D721Med (cell line): ENCODE results near the gene GMNN.

Source experiments
- DNase-seq: peaks from one replicate; pipeline ENCODE4 v3.0.0; 2011; ENCODE audit warnings: low spot score; ENCODE audit not compliant: insufficient read length
- FAIRE-seq: peaks from 2 replicates; lab custom pipeline; 2011; peaks lifted over from hg19 to GRCh38; lab: Jason Lieb, UNC
- CTCF ChIP-seq: IDR thresholded peaks from 2 replicates; pipeline ENCODE4 v1.5.1; 2012; ENCODE audit warnings: mild to moderate bottlenecking, control low read depth; ENCODE audit not compliant: insufficient read depth; ENCODE audit errors: missing control alignments

Gene GMNN

GRCh38 chr6:24827162-24827561 lies 52.4 kb downstream of the GMNN start:
- TF ChIP-seq CTCF, result no peak
- DNase-seq, result no peak
- no peak for FAIRE-seq

DNA sequence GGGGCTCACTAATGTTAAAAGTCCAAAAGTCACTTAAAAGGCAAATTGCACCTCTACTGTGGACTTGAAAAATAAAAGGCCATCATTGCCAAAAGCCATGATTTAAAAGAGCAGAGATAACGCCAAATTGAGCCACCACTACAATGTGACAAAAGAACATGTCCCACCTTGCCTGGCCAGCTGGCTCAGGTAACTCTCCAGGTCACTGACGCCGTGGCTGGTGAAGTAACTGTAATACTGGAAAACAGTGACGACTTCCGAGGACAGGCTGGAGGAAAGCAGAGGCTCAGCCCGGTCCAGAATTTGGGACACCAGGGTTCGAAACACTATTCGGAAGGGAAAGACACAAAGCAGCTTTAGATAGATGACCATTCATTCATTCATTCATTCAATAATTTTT lies 53.2 kb downstream of the GMNN start:
- DNase-seq (no peak), FAIRE-seq (no peak)
- TF ChIP-seq CTCF, result no peak

DNA sequence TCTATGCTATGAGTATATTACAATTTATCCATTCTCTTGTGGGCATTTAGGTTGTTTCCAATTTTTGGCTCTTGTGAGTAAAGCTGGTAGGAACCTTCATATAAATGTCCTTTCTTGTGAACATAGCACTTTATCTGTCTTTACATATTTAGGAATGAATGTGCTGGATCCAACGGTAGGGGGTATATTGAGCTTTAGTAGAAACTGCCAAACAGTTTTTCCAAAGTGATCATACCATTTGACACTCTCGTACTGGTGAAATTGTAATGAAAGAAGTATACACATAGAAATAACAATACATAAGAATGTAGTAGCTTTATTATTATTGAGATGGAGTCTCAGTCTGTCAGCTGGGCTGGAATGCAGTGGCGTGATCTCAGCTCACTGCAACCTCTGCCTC lies 54.9 kb downstream of the GMNN start:
- no peak for TF ChIP-seq CTCF
- no peak for FAIRE-seq
- DNase-seq, result no peak

DNA sequence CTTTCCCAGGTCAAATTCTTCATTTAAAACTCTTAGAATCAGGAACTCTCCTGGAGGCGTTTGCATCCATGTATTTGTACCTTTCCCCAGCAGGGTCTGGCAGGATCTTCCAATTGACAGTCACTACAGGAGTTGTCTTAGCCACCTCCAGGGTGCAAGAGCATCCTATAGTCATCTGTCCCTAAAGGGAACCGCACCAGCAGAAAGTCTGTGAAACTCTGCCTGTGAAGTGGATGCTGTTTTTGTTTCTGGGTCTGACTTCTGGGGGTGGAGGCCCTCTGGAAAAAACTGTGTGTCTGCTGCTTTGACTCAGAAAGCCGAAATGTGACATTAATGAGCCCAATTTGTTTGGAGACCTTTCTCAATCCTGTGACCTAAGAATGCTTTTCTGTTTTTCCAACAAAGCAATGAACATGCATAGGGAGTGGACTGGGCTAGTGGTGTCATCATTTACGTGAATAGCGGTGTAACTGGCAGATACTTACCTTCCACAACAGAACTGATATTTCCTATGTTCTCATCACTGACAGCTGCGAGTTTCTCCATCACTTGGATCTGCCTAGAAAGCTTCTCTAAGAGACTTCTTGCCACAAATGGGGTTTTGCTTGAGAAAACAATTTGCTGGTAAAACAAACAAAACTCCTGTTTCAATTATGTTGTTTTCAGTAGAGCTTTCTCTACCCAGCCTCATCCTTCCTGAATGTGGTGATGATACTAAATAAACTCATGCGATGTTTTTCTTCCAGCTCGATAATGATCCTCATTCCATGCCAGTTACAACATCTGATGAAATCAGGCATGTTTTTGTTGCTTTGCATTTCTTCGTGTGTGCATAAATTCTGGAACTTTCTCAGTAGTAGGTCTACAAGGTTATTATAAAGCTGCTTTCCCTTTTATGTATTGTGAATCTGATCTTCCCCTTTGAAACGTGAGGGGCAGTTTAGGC lies 57.3 kb downstream of the GMNN start:
- TF ChIP-seq CTCF, result no peak
- FAIRE-seq (no peak), DNase-seq (no peak)

GRCh38 chr6:24832794-24833193 lies 58.1 kb downstream of the GMNN start:
- DNase-seq, result no peak
- TF ChIP-seq CTCF, result no peak
- FAIRE-seq, result no peak

DNA sequence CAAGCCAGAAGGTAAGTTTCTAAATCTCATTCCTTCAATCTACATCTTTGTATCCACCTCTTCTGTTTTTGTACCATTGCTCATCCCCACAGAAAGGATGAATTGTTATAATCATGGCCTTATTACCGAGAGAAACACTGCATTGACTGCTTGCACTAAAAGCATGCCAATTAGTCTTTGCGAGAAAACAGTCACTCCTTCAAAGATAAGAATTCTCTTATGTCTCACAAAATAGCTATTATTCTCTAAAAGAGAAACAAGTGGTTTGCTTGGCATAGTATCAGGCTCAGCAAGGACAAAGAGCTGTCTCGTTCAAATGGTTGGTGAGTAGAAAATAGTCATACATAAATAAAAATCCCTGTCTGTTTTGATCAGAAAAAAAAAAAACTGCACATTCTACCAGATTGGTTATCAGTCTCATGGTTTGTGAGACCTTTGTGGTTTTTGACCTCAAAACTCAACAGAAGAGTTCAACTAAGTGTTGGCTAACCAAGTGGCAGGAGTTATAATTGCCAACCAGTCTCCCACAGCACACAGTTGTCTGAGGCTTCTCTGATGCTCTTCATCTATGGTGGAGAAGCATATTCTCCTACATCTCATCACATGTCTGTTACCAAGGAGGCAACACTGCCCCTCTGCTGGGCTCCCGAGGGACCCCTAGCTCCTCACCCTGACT lies 59.1 kb downstream of the GMNN start:
- DNase-seq, result no peak
- FAIRE-seq, result no peak
- no peak for TF ChIP-seq CTCF
